Activated T-helper 9 cell treated with anti-CD3 and anti-CD28 coated beads, Interleukin-2, amount 50 U/mL, for 16 hours (primary cell): Measurements from ENCODE around the gene EML3.
A peak's percentile ranks its signal among the peaks of the same experiment; 100 is the strongest.
"Not testable (repeated sequence)": the region's sequence is repeated elsewhere in the genome, so short reads cannot be mapped to it uniquely, and the experiment has no call there.

ENCODE experiments used
- DNase-seq: peaks from one replicate; pipeline ENCODE4 v3.0.0-alpha.2; 2020; ENCODE audit warnings: low read depth

EML3 gene

GRCh38 chr11:62612366-62613290 lies at the start of gene EML3, which contains the start of gene ROM1:
TSS of gene EML3 (minus strand) at chr11:62612775. CDS start at chr11:62612457, 318 bp downstream.
TSS of gene ROM1 (plus strand) at chr11:62613257. CDS start at chr11:62613282, 25 bp downstream.
- DNase-seq: peak; percentile 79

DNA sequence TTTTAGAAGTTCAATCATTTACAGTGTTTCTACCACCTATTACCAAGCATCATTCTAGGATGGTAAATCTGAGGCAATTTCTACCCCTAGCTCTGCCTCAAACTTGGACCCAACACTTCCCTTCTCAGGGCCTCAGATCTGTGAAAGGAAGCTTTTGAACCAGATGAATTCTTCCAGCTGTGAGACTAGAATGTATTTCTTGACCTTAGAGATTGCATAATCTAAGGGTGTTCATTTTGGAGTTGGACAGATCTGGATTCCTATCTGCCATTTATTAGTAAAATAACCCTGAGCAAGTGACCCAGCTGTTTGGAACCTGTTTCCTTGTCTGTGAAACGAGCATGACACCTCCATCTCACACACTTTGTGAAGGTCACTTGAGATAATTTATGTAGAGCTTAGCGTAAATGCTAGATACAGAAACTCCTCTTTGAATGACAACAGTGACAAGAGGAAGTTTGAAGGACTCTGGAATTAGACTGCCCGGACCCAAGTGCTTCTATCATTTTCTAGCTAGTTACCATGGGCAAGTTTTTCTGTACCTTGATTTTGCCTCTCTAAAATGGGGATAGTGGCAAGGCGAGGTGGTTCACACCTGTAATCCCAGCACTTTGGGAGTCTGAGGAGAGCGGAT lies 44.3 kb upstream of the EML3 start:
- no peak for DNase-seq

- no peak for DNase-seq
Measured at GRCh38 chr11:62654297-62654696, 41.7 kb upstream of the EML3 start.

DNA sequence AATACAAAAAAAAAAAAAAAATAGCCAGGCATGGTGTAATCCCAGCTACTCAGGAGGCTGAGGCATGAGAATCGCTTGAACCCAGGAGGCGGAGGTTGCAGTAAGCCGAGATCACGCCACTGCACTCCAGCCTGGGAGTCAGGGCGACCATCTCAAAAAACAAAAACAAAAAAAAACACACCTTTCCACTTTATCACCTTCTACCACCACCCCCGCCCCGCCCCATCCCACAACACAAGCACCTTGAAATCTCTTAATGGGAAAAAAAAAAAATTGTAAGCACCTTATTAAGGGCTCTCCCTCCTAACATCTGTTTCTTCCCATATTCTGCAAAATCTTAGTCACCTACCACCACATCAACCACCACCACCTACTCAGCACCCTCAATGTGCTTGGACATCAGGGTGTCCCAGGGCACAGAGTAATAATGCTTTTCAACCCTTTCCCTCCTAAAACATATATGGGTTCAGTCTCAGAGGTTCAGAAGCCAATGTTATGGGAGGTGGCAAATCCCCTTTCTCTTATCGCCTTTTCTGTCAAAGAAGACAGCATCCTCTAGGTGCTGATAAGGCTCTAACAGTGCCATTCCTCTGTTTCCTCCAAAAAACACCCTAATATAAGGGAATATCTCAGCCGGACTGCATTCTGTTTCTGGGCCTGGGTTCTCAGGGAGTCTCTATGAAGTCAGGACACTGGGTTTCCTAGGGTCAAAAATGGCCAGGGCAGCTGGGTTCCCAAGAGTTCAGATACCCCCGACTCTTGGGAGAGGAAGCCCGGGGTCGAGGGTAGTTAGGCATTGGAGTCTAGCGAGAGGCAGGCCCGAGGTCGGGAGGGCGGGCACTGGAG lies 39.8 kb upstream of the EML3 start:
- no peak for DNase-seq

DNA sequence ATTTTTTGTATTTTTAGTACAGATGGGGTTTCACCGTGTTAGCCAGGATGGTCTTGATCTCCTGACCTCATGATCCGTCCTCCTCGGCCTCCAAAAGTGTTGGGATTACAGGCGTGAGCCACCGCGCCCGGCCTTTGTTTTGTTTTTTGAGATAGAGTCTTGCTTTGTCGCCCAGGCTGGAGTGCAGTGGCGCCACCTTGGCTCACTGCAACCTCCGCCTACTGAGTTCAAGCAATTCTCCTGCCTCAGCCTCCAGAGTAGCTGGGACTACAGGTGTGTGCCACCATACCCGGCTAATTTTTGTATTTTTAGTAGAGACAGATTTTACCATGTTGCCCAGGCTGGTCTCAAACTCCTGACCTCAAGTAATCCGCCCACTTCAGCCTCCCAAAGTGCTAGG lies 37.7 kb upstream of the EML3 start:
- not testable (repeated sequence) for DNase-seq

DNA sequence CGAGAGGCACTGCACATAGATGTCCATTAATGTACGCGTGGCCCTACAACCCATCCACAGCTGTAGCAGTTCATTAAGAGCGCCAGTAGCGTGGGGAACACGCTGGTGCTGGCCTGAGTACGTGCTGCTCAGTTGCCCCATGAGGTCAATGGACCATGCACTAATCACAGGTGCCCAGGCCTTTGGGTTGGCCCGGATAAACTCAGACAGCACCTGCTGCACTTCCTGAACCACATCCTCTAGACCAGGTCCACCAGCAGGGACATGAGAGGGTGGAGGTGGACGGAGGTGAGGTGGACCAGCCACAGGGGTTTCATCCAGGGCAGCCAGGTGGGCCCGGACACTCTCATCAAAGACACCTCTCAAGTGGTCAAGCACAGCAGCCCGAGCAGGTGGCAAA lies 36.9 kb upstream of the EML3 start:
- no peak for DNase-seq

DNA sequence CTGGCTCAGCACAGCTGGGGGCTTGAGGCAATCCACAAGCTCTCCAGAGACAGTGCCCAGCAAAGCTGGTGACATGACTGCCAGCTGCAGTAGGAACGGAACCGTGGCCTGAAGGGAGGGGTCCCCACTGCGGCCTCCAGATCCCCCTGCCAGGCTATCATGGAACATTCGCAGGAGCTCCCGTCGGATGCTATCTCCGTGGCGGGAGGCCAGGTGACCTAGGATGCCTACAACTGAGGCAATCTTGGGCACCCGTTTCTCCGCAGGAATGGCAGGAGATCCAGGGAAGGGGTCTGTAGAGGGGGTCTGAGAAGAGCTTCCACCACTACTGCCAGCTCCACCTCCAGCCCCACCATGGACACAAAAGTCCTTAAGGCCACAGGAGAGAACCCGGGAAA lies 36.4 kb upstream of the EML3 start:
- no peak for DNase-seq

DNA sequence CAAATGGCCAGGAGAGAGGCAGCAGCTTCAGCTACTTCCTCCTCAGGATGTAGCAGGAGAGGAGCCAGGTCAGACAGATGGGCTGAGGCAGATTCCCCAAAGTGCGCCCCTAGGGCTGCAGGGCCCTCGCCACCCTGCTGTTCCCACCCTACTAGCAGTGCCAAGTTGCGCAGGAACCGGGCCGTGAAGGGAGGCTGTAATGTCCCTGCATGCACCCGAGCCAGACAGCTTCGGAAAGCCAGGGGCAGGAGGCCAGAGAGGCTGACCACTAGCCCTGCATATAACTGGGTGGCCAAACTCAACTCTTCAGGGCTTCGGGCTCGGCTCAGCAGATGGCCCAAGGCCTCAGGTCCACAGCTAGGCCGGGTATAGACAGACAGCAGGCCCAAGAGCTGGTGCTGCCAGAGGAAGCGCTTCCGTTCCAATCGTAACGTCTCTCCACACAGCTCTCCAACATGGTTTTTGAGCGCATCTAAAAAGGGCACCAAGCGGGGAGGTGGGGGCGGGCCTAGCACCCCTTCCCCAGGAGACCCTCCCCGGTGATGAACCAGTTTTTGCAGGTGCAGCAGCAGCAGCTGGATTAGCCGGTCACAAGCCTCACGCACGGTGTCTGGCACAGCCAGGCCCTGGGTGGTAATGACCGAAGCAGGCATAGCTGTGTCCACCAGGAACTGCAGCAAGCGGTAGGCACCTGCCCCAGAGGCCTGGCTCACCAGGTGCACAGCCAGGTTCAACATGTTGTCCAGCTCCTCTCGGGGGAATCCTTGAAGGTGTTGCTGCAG lies 35.8 kb upstream of the EML3 start:
- DNase-seq: no peak

DNA sequence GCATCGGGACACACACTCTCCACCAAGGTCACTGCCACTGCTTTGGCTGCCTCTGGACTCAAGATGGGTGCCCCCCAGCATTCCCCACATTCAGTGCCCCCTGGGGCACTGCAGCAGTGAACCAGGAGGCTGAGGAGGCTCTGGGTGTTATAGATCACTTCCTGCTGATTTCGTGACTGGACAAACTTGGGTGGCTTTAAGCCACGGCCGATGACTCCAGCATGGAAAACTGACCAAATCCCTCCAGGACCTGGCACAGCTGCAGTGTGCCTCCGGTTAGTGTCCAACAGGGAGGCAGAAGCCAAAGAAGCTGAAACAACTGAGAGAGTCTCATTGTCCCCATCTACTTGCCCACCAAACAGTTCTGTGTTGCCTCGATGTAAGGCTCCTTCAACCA lies 35.0 kb upstream of the EML3 start:
- DNase-seq: no peak

- DNase-seq: no peak
Measured at GRCh38 chr11:62646825-62647608, 34.4 kb upstream of the EML3 start.

GRCh38 chr11:62645946-62646824 lies 33.6 kb upstream of the EML3 start, which contains the start of gene GANAB:
TSS of gene GANAB (minus strand) at chr11:62646613. CDS start at chr11:62646599, 14 bp downstream.
- peak; percentile 99 for DNase-seq

GRCh38 chr11:62645671-62645945 lies 33.0 kb upstream of the EML3 start:
- no peak for DNase-seq

- DNase-seq: no peak
Measured at GRCh38 chr11:62644220-62644619, 31.6 kb upstream of the EML3 start.

- no peak for DNase-seq
Measured at GRCh38 chr11:62632492-62632891, 19.9 kb upstream of the EML3 start.

DNA sequence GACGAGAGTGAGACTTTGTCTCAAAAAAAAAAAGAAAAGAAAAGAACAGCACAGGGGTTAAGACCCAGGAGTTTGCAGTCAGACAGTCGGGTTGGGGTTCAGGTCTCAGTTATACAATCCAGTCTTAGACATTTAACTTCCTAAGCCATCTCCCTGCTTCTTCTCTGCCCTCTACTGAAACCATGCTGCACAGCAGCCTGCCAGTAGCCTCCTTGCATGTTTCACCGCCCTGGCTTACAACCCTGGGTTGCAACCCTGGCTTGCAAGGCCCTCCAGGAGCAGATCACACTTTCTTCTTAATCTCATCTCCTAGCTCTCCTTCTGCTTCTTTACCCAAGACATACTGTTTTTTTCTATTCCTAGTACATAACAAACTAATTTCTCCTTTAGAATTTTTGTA lies 15.1 kb upstream of the EML3 start:
- no peak for DNase-seq

DNA sequence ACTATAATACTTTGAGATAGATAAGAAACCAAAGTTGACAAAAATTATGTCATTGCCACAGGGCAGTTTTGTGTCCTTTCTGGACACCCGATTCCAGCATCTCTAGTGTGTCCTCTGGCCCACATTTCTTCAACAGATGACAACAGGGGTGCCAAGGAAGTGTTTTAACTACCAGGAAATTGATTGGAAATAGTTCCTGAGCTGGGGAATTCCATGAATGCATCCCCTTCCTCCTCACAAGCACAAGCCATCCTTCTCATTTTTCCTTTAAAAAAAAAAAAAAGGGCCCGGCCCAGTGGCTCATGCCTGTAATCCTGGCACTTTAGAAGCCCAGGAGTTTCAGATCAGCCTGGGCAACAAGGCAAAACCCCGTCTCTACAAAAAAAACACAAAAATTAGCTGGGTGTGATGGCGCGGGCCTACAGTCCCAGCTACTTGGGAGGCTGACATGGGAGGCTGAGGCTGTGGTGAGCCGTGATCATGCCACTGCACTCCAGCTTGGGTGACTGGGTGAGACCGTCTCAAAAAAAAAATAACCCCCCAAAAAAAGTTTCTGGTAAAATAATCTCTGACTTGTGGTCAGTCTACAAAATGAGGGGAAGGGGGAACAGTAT lies 10.0 kb upstream of the EML3 start:
- DNase-seq: no peak

- DNase-seq: peak; percentile 95
Measured at GRCh38 chr11:62621567-62622470, 9.2 kb upstream of the EML3 start, which contains the start of gene B3GAT3. TSS of gene B3GAT3 (minus strand) at chr11:62621986. CDS start at chr11:62621947, 39 bp downstream.

- no peak for DNase-seq
Measured at GRCh38 chr11:62621027-62621566, 8.5 kb upstream of the EML3 start.
